Measurements from ENCODE around the gene PCBP3. TPM values are rescaled to one million over a fixed set of nuclear protein-coding genes. Genes with fewer than 3 reads are reported as not detected.
"Not testable (repeated sequence)": the region's sequence is repeated elsewhere in the genome, so short reads cannot be mapped to it uniquely, and the experiment has no call there.

The PCBP3 gene
- total RNA-seq, result 1 to 10 TPM; 3.4 to 3.9 TPM

DNA sequence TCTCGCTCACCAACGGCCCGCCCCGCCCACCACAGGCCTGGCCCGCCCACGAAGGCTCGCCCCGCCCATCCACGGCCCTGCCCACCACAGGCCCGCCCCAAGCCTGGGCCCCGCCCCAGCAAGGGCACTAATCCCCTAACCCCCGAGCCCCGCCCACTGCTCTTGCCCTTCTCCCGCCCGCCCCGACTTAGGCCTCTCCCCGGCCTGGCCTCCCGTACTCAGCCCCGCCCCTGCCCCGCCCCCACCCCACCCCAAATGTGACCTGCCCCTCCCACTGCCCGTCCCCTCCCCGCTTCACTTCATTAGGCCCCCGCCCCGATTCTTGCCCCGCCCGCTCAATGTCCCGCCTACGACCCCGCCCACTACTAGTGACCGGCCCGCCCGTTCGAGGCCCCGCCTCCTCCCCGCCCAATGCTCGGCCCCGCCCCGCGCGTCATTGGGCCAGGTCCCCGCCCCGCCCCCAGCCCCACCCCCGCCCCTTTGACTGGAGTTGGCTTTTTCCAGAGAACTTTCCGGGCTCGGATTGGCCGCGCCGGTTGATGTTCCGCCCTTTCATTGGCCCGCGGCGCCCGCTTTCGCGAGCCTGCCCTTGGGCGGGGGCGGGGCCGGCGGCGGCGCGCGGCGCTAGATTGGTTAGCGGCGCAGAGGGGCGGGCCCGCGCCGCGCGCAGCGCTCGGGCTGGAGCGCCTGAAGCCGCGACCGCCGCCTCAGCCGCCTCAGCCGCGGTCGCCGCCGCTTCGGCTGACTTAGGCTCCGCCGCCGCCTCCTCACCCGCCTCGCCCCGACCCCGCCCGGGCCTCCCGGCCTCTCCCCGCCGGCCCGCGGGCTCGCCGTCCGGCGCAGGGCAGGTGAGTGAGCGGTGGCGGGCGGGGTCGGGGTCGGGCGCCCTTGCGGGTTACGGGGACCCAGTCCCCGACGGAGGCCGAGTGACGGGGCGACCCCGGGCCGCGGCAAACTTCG, at the start of gene PCBP3:
TSS of gene PCBP3 (plus strand) at position 705 of the 960 bp plus-strand sequence. CDS start 206,361 bp downstream, outside the sequence.
- H3K4me3 Mint-ChIP-seq, result peak within 1 kb of the TSS; percentile 69
- peaks cover 3% of the 10 kb centered on the region for H3K9me3 Mint-ChIP-seq
- H3K4me1 Mint-ChIP-seq, result peaks cover 28% of the 10 kb centered on the region
- ChIA-PET POLR2A (no interaction called here), CTCF (no interaction called here)
- H3K27me3 Mint-ChIP-seq, result peaks cover 29% of the 10 kb centered on the region
- H3K27ac Mint-ChIP-seq, result no peak within 1 kb of the TSS
- DNase-seq, result peak; percentile 97
- peaks cover 2% of the 10 kb centered on the region for H3K36me3 Mint-ChIP-seq (ENCODE audit: low read depth)

DNA sequence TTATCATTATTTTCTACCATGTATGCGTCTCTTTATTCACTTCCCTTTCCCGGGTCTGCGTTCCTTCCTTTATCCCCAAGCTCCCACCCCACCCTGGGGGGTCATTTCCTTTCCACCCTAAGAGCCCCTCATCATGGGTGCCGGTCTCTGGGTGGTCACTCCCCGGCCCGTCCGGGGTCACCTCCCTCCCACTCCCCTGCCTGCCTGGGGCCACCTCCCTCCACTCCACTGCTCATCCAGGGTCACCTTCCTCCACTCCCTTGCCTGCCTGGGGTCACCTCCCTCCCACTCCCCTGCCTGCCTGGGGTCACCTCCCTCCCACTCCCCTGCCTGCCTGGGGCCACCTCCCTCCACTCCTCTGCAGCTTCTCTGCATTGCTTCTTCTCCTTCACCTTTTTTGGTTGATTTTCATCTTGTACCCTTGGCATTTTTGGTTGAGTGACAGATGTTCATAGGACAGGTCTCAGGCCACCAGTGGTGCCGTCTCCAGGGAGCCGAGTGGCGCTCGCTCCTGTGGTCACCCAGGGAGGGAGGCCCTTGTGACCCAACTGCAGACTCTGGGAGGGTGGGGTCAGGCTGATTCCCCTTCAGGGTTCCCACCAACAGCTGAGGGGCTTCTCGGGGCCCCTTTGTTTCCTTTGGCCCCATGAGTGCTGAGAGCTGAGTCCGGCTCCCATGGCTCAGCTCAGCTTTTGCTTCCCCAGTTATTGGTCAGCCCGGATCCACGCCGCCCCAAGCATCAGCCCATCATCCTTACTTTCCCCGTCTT, 48.6 kb upstream of the PCBP3 start:
- no peaks in the 10 kb centered on the region for H3K27me3 Mint-ChIP-seq
- H3K4me3 Mint-ChIP-seq, result no peak overlapping the region
- no peak for DNase-seq
- peaks cover under 1% of the 10 kb centered on the region for H3K9me3 Mint-ChIP-seq
- ChIA-PET CTCF (interaction anchor here (0.9 kb wide), 1 partner anchor 11 kb away, joined by 3 read pairs; no protein-coding TSS in a partner anchor), POLR2A (interaction anchor here (1.2 kb wide), 1 partner anchor 54 kb away, joined by 3 read pairs; no protein-coding TSS in a partner anchor)
- peaks cover 15% of the 10 kb centered on the region for H3K4me1 Mint-ChIP-seq
- H3K27ac Mint-ChIP-seq, result peak overlapping the region; percentile 18
- peaks cover 2% of the 10 kb centered on the region for H3K36me3 Mint-ChIP-seq (ENCODE audit: low read depth)

DNA sequence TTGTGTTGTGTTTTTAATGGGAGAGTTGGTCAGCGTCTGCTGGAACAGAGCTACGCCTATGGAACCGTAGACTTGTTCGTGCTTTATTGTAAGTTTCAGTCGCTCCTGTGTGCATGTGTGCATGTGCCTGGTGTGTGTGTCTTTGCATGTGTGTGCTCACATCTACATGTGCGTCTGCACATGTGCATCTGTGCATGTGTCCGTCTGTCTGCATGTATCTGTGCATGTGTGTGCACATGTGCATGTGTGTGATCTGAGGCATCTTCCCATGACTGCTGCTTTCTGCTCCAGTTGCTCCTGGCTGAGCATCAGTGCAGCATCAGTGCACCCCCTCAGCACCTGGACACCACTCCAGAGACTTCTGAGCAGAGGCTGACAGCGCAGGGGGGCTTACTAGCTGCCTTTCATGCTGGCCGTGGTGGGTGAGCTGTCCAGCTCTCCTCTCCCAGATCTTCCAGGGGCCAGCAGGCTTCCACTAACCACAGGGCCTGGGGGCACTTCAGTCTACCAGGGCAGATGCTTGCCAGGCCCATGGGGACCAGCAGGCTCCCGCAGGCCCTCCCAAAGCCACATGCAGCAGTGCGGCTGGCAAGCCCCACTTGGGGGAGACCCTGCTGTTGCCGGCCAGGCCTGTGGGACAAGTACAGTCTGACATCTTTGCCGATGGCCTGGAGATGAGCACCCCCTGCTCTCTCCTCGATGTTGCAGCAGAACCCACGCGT, 47.8 kb upstream of the PCBP3 start:
- H3K36me3 Mint-ChIP-seq (ENCODE audit: low read depth), result peaks cover 2% of the 10 kb centered on the region
- H3K27me3 Mint-ChIP-seq, result peaks cover 3% of the 10 kb centered on the region
- POLR2A ChIA-PET, result interaction anchor here (1.2 to 1.7 kb wide), 2 partner anchors 55 to 224 kb away, joined by 3 to 4 read pairs; no protein-coding TSS in a partner anchor
- DNase-seq, result no peak
- H3K4me3 Mint-ChIP-seq, result no peak overlapping the region
- CTCF ChIA-PET, result interaction anchor here (0.9 to 2.2 kb wide), 5 partner anchors 12 to 285 kb away, joined by 3 to 16 read pairs (median 4); no protein-coding TSS in a partner anchor
- H3K27ac Mint-ChIP-seq, result no peak overlapping the region
- peaks cover 8% of the 10 kb centered on the region for H3K9me3 Mint-ChIP-seq
- H3K4me1 Mint-ChIP-seq, result peaks cover 15% of the 10 kb centered on the region

DNA sequence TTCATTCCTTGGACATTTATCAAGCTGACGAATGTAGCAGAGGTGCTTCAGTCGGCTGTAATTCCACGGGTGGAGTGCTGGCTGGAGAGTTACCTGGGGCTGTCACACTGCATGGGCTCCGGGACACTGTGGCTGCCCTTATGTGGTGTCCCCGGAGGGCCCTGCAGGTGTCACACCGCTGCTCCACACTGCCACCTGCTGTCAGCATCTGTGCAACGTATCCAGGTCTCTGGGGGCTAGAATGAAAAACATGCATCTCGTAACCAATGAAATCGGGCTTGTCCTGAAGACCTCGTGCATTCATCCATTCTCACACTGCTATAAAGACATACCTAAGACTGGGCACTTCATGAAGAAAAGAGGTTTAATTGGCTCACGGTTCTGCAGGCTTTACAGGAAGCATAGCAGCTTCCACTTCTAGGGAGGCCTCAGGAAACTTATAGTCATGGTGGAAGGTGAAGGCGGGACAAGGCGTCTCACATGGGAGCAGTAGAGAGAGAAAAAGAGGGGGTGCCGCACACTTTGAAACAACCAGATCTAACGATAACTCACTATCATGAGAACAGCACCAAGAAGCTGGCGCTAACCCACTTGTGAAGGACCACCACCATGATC, 46.7 kb upstream of the PCBP3 start:
- Mint-ChIP-seq H3K9me3 (peaks cover 8% of the 10 kb centered on the region), H3K27me3 (peaks cover 3% of the 10 kb centered on the region), H3K27ac (no peak overlapping the region), H3K4me3 (no peak overlapping the region), H3K4me1 (peaks cover 15% of the 10 kb centered on the region), H3K36me3 (ENCODE audit: low read depth) (peaks cover 2% of the 10 kb centered on the region)
- CTCF ChIA-PET, result interaction anchor here (0.6 to 2.2 kb wide), 6 partner anchors 38 to 559 kb away, joined by 3 to 16 read pairs (median 4); no protein-coding TSS in a partner anchor
- DNase-seq, result peak; percentile 87
- POLR2A ChIA-PET, result interaction anchor here (1.7 kb wide), 1 partner anchor 223 kb away, joined by 4 read pairs; no protein-coding TSS in a partner anchor

DNA sequence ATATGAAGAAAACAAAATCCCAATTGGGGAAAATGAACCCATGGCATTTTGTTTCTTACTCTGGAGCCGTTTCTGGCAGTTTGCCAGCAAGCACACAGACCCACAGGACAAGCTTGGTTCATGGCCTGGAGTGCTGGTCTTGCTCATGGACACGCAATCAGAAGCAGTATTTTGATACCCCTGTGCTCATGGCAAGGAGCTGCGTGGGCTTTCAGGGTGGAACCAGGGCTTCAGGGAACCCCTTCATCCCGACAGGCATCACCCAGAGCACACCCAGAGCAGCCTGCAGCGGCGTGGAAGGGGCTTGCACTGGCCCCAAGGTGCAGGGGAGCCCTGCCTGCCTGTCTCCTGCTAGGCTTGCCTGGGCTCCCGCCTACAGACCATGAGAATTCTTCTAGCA, 45.4 kb upstream of the PCBP3 start:
- DNase-seq, result no peak
- ChIA-PET CTCF (interaction anchor here (1.1 kb wide), 1 partner anchor 44 kb away, joined by 3 read pairs; no protein-coding TSS in a partner anchor), POLR2A (interaction anchor here (1.4 kb wide), 1 partner anchor 42 kb away, joined by 3 read pairs; no protein-coding TSS in a partner anchor)
- H3K27ac Mint-ChIP-seq, result no peak overlapping the region
- no peak overlapping the region for H3K4me3 Mint-ChIP-seq
- H3K36me3 Mint-ChIP-seq (ENCODE audit: low read depth), result peaks cover 2% of the 10 kb centered on the region
- peaks cover 3% of the 10 kb centered on the region for H3K27me3 Mint-ChIP-seq
- peaks cover 12% of the 10 kb centered on the region for H3K9me3 Mint-ChIP-seq
- H3K4me1 Mint-ChIP-seq, result peaks cover 15% of the 10 kb centered on the region

DNA sequence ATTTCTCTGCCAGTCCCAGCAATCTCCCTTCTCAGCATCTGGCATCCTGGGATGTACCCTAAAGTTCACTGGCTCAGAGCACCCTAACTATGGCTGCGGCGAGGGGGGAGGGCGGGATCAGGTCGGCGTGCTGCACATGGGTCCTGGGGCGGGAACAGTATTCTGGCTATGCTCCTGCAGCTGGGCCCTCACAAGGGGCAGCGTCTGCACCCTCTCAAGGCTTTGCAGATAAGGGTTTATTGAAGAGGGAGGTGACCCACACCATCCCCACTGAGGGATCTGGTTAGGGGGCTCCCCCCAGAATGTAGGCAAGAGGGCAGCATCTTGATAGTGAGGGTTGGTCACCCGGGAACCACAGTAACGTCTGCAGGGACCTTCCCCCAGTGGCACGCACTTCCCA, 44.9 kb upstream of the PCBP3 start:
- ChIA-PET POLR2A (interaction anchor here (1.4 kb wide), 1 partner anchor 42 kb away, joined by 3 read pairs; no protein-coding TSS in a partner anchor), CTCF (interaction anchor here (1.1 kb wide), 1 partner anchor 44 kb away, joined by 3 read pairs; no protein-coding TSS in a partner anchor)
- peaks cover 15% of the 10 kb centered on the region for H3K4me1 Mint-ChIP-seq
- DNase-seq, result no peak
- no peak overlapping the region for H3K27ac Mint-ChIP-seq
- no peak overlapping the region for H3K4me3 Mint-ChIP-seq
- peaks cover 9% of the 10 kb centered on the region for H3K27me3 Mint-ChIP-seq
- peaks cover 17% of the 10 kb centered on the region for H3K9me3 Mint-ChIP-seq
- H3K36me3 Mint-ChIP-seq (ENCODE audit: low read depth), result peaks cover 2% of the 10 kb centered on the region

DNA sequence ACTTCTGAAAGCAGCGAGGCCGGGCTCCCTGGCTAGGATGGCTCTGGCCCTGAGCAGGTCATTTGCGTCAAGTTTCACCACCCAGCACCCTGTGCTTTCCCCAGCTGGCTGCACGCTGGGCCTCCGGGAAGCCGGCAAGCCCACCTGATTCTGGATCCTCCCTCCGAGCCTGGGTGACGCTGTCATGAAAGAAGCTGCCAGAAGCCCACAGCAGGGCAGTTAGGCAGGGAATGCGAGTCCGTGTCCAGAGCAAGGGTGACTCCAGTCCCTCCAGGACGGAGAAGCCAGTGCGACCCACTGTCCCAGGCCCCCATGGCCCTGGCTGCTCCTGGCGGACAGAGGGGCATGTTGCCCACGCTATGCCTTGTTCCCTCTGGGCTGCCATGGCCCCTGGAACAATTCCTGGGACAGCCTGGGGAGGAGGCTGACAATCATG, 44.4 kb upstream of the PCBP3 start:
- Mint-ChIP-seq H3K27me3 (peaks cover 13% of the 10 kb centered on the region), H3K4me1 (peaks cover 15% of the 10 kb centered on the region), H3K9me3 (peaks cover 22% of the 10 kb centered on the region), H3K27ac (no peak overlapping the region), H3K36me3 (ENCODE audit: low read depth) (peaks cover 5% of the 10 kb centered on the region), H3K4me3 (no peak overlapping the region)
- ChIA-PET POLR2A (no interaction called here), CTCF (no interaction called here)
- DNase-seq, result no peak

DNA sequence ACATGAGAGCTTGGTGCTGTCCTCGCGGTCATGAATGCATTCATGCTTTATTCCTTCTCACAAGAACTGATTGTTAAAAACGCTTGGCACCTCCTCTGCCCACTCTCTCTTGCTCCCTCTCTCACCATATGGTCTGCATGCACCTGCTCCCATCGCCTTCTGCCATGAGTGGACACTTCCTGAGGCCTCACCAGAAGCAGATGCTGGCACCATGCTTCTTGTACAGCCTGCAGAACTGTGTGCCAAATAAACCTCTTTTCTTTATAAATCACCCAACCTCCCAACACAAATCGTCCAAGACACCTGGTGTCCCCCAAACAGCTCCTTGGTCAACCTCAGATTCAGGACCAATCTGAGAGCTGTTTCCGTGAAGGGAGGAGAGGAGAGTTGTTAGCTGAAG, 43.3 kb upstream of the PCBP3 start:
- Mint-ChIP-seq H3K9me3 (peaks cover 26% of the 10 kb centered on the region), H3K36me3 (ENCODE audit: low read depth) (peaks cover 7% of the 10 kb centered on the region), H3K4me3 (no peak overlapping the region), H3K4me1 (peaks cover 13% of the 10 kb centered on the region), H3K27me3 (peaks cover 16% of the 10 kb centered on the region), H3K27ac (no peak overlapping the region)
- ChIA-PET CTCF (no interaction called here), POLR2A (no interaction called here)
- DNase-seq, result no peak

DNA sequence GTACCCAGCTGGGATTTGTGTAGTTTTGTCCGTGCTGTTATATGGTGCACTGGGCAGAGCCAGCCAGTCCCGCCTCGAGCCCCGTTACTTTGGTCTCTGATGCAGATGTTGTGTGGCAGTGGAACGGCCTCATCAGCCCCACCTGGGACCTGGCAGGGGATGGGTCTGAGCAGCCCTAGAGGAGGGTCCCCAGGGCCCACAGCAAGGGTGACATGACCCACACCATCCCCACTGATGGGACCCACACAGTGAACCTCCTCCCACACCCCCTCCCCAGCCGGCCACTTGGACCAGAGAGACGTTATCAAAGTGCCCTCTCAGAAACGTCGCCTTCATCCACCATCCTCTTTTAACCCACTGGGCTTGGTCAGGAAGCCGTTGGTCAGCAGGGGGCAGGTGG, 42.0 kb upstream of the PCBP3 start:
- ChIA-PET CTCF (no interaction called here), POLR2A (no interaction called here)
- Mint-ChIP-seq H3K36me3 (ENCODE audit: low read depth) (peaks cover 7% of the 10 kb centered on the region), H3K27me3 (peaks cover 16% of the 10 kb centered on the region), H3K9me3 (peaks cover 26% of the 10 kb centered on the region), H3K27ac (no peak overlapping the region), H3K4me3 (no peak overlapping the region), H3K4me1 (peaks cover 6% of the 10 kb centered on the region)
- no peak for DNase-seq

DNA sequence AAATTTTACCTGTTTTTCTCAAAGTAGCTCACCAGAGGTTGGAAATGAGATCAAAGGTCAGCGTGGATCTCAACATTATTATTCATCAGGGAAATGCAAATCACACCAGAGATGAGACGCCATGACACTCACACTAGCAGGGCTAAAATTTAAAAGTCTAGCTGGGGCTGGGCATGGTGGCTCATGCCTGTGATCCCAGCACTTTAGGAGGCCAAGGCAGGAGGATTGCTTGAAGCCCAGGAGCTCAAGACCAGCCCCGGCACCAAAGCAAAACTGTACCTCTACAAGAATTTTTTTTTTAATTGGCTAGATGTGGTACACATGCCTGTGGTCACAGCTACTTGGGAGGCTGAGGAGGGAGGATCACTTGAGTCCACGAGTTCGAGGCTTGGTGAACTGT, 41.4 kb upstream of the PCBP3 start:
- Mint-ChIP-seq H3K4me3 (no peak overlapping the region), H3K9me3 (peaks cover 26% of the 10 kb centered on the region), H3K4me1 (peaks cover 1% of the 10 kb centered on the region), H3K27ac (no peak overlapping the region), H3K36me3 (ENCODE audit: low read depth) (peaks cover 7% of the 10 kb centered on the region), H3K27me3 (peaks cover 16% of the 10 kb centered on the region)
- CTCF ChIA-PET, result interaction anchor here (0.5 kb wide), 1 partner anchor 162 kb away, joined by 3 read pairs; no protein-coding TSS in a partner anchor
- POLR2A ChIA-PET, result no interaction called here
- no peak for DNase-seq

DNA sequence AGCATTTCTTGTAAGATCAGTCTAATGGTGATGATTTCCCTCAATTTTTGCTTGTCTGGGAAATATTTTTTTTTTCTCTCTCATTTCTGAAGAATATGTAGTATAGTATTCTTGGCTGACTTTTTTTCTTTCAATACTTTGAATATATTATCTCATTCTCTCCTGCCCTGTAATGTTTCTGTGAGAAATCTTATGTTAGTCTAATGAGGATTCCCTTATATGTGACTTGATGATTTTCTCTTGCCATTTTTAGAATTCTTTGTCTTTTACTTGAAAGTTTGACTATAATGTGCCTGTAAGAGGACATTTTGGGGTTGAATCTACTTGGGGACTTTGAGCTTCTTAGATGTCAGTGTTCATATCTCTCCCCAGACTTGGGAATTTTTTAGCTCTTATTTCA, 40.0 kb upstream of the PCBP3 start:
- Mint-ChIP-seq H3K27ac (no peak overlapping the region), H3K36me3 (ENCODE audit: low read depth) (peaks cover 7% of the 10 kb centered on the region), H3K27me3 (peaks cover 19% of the 10 kb centered on the region), H3K9me3 (peaks cover 26% of the 10 kb centered on the region), H3K4me3 (no peak overlapping the region), H3K4me1 (peaks cover 4% of the 10 kb centered on the region)
- ChIA-PET CTCF (no interaction called here), POLR2A (no interaction called here)
- no peak for DNase-seq

DNA sequence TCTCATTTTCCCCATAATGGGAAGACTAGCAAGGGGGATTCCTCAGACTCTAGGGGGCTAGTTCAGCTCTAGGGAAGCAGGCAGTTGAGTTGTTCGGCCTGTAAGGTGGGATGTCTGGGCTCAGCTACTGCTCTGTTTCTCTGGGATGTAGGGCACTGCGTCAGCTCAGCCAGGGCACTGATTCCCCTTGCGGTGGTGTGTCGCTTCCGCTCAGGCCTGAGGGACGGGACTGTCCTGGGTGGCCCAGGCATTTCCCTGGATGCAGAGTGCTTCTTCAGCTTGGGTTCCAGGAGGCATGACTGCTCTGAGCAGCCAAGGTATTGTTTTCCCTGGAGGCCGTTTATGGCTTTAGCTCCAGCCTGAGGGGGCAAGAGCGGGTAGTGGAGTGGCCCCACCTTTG, 38.8 kb upstream of the PCBP3 start:
- Mint-ChIP-seq H3K27me3 (peaks cover 22% of the 10 kb centered on the region), H3K9me3 (peaks cover 26% of the 10 kb centered on the region)
- H3K4me3 Mint-ChIP-seq; H3K36me3 Mint-ChIP-seq (ENCODE audit: low read depth); DNase-seq; H3K4me1 Mint-ChIP-seq; H3K27ac Mint-ChIP-seq; CTCF ChIA-PET; POLR2A ChIA-PET: not testable (repeated sequence)
